Measurements from ENCODE around the gene KASH5.
"Not testable (repeated sequence)": the region's sequence is repeated elsewhere in the genome, so short reads cannot be mapped to it uniquely, and the experiment has no call there.

The KASH5 gene

DNA sequence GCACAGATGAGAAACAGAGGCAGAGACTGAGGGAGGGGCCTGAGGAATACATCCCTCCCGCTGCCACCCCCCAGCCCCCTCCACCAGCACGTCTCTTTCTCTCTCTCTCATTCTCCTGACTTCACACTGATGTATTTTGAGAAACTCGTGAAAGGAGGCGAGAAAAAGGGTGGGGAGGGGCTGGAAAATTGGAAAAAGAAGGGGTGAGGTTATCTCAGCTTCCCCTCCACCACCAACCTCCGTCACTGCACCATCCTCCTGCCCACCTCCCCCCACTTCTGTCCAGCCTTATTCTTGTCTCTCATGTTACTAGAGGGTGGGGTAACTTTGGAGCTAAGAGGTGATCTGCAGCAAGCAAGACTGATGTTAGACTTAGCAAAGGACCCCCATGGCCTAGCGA is 51.8 kb downstream of the KASH5 start:
- DNase-seq: no peak

DNA sequence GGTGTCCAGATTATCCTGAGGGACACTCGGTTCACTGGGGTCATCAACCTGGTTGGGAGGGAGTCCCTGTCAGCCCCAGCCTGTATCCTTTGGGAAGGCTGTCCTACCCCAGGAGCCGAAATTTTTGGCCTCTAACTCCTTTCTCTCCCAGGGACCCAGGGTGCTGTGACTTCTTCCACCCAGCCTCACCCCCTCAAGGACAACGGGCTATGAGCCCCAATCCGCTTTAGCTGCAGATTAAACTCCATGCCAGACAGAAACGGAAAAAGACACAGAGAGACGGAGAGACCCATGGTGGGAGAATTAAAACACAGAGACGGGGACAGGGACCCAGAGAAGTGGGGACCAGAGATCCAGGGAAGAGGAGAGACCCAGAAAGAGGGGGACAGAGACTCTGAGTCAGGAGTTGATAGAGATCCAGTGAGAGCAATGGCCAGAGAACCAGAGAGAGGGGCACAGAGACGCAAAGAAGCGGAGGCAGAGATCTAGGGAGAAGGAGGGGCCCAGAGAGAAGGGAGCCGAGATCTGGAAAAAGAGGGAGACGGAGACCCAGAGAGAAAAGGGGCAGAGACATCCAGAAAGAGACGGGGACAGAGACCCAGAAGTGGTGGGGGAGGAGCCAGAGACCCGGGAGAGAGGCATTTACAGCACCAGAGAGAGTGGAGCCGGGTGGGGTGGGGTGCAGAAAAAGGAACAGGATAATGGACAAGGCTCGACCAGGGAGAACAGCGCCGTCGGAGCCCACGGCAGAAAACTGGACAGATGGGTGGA is 52.6 kb downstream of the KASH5 start:
- no peak for DNase-seq

DNA sequence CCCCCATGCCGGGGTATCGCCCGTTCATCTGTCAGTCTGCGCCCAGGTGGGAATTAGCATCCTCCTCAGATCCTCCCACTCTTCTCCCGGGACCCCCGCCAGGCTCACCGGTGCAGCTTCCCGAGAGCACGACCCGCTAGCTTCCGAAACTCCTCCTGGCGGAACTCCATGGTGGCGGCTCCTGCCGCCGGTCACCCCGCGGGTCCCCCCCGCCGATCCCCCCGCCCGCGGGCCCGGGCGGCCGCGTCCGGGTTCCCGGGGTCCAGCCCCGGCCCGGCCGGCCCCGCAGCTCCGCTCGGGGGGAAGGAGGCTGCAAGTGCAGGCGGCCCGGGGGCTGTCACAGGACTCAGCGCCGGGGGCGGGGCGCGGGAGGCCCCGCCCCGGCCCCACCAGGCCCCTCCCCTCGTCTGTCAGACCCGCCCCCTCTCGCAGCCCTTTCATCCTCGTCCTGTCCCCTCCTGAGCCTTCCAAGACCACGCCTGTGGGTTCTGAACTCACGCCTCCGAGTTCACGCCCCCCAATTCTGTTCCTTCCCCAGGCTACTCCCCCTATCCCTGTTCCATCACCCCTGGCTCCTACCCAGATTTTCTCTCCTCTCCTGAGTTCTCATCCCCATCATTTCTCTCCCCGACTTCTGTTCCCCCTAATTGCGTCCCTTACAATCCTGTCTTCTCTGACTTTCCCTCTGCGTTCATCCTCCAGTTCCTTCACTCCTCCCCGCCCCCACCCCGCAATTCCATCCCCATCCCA is 53.3 kb downstream of the KASH5 start, which contains the start of gene SLC17A7:
TSS of gene SLC17A7 (minus strand) at position 318 of the 750 bp plus-strand sequence. CDS start at position 170, 148 bp downstream.
- DNase-seq: no peak

DNA sequence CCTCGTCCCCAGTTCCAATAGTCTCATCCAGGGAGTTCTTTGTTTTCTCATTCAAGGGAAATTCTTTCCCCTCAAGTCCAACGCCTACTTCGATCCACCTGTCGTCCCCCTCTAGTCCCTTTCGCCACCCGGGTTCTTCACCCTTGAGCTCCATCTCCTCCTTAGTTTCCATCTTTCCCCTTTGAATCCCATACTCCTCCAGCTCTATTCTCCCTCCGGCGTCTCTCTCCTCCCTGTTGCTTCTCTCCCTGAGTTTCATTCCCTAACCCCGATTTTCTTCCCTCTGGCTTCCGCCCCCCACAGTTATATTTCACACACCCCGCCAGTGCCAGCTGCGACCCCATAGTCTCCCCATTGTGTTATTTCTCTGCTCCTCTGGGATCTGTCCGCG is 53.9 kb downstream of the KASH5 start:
- no peak for DNase-seq

DNA sequence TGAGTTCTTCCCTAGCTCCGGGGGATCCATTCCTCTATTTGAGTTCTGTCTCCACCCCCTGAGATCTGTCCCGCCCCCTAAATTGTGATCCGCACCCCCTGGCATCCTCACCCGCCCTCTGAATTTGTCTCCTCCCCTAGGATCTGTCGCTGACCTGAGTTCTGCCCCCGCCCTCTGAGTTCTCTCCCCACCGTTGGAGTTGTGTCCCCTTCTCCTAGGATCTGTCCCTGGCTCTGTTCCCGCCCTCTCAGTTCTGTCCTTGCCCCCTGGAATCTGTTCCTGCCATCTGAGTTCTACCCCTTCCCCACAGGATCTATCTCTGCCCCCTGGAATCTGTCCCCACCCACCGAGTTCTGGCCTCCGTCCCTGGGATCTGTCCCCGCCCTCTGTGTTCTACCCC is 54.3 kb downstream of the KASH5 start:
- no peak for DNase-seq

DNA sequence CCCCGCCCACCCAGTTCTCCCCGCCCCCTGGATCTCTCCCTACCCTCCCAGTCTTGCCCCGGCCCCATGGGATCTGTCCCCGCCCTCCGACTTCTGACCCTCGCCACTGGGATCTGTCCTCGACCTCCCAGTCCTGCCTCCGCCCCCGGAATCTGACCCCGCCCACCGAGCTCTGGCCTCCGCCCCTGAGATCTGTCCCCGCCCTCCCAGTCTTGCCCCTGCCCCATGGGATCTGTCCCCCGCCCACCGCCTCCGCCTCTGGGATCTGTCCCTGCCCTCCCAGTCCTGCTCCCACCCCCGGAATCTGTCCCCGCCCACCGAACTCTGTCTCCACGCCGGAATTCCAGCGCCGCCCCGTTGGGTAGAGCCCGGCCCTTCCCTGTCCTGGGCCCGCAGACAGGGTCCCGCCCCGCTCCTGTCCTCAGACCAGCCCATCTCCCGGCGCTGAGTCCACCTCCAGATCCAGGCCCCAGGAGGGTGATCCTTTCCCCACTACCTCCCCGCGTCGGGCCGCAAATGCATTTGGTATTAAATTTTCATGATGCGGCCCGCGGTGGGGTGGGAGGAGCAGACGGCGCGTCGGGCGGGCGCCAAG is 54.8 kb downstream of the KASH5 start:
- DNase-seq: peak; percentile 55

DNA sequence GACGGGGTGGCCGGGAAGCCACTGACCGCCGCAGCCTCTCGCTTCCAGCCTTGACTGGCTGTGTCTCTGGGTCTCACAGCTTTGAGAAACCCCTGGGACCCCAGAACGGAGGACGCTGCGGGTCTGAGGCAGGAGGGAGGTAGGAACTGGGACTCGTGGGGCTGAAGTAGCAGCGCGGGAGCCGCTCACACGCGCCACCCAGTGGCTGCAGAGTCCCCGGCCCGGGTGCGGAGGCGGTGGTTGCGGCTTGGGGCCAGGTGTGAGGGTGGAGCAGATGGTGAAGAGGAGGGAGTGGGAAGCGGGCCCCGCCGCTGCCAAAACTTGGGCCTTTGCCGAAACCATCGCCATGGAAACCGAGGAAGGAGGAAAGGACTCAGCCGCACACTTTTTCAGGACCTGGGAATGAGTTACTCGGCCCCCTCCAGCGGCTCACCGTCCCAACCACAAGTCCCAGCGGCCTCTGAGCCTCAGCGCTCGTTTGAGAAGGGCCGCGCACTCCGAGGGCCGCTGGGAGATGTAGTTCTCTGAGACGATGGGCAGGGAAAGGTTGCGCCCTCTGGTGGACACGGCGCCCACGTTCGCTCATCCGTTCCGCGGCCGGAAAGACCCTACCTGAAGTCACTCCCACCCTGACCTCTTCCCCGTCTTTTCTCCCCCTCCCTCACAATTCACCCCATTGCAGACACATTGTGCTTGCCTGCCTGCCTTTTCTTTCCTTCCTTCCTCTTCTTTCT is 55.5 kb downstream of the KASH5 start:
- peak; percentile 93 for DNase-seq

DNA sequence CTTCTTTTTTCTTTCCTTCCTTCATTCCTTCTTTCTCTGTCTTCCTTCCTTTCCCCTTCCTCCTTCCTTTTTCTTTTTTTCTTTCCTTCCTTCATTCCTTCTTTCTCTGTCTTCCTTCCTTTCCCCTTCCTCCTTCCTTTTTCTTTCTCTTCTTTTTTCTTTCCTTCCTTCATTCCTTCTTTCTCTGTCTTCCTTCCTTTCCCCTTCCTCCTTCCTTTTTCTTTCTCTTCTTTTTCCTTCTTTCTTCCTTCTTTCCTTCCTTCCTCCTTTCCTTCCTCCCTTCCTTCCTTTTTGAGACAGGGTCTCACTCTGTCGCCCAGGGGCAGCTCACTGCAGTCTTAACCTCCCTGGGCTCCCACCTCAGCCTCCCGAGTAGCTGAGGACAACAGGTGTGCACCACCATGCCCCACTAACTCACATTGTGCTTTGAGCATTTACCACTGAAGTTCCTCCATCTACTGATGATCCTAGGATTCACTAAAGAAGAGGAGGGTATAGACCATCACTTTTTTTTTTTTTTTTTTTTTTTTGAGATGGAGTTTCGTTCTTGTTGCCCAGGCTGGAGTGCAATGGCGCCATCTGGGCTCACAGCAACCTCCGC is 56.2 kb downstream of the KASH5 start:
- DNase-seq: not testable (repeated sequence)

DNA sequence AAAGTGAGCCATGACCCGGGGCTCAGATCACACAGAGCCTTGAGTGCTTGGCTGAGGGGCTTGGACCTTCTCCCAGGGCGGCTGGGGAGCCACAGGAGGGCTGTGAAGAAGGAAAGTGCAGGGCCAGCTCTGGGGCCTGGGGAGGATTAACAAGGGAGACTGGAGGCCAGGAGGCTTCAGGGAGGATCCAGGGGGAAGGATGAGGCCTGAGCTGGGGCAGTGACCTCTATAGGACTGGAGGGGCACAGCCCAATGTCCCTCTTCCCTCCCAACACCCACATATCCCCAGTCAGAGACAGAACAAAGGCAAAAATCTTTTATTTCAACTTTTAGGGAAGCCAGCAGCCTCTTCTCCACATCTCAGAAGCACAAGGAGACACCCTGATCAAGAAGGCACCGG is 57.9 kb downstream of the KASH5 start:
- no peak for DNase-seq

DNA sequence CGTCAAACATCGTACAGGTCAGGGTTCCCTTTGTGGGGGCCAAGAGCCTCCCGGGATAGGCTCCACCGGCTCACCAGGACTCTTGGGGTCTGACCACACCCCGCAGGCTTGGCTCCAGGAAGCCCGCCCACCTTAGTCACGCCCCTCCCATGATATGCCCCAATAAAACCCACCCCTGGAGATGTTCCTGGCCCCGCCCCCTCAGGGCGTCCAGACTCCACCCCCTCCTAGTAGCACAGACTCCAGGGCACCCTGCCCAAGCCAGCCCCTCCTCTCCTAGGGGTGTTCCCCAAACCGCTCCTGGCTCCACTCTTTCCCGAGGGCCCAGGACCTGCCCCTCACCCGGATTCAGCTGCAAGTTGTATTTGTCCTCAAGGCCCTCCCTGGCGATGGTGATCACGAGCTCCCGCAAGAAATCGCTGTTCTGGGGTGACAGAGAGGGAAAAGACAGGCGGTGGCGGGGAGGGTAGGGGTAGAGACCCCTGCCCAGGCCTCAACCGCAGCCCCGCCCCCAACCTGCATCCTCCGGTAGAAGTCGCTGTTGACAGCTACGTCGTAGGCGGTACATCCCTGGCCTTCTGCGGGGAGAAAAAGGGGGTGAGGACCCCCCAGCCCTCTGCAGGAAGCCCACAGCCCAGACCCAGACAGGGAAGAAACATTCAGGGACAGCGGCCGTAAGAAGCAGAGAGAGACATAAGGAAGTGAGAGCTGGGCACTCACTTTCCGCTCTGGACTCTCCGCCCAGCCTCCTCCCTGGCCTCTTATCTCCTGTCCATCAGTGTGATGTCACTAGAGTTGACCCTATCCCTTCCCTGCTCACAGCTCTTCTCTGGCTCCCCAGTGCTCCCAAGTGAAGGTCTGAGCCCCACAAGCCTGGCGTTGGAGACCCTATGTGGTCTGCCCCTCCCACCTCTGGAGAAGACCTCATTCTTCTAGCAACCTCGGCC is 59.7 kb downstream of the KASH5 start:
- no peak for DNase-seq

DNA sequence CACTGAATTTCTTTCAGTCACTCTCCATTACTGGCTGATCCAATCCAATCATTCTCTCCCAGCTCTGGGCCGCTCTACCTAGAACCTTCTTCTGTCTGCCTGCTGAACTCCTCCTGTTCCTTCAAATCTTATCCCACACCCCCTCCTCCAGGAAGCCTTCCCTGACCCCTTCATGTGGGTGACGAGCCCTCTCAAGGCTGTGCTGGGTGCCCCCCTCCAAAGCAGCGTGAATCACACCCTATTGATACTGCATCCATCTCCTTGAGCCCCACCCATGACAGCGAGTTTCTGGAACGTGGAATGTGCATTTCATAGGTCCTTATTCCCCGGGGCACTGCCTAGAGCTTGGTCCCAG is 60.4 kb downstream of the KASH5 start:
- DNase-seq: no peak

DNA sequence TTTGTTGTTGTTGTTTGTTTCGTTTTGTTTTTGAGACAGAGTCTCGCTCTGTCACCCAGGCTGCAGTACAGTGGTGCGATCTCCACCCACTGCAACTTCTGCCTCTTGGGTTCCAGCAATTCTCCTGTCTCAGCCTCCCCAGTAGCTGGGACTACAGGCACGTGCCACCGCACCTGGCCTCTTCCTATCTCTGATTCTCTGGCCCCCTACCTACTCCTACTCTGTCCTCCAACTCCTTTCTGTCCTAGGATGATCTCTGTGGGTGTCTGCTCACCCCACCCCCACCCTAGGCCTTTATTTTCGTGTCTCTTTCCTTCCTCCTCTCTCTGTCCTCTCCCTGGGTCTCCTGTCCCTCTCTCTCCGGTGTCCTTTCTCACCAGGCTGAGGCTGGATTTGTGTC is 62.4 kb downstream of the KASH5 start:
- no peak for DNase-seq

DNA sequence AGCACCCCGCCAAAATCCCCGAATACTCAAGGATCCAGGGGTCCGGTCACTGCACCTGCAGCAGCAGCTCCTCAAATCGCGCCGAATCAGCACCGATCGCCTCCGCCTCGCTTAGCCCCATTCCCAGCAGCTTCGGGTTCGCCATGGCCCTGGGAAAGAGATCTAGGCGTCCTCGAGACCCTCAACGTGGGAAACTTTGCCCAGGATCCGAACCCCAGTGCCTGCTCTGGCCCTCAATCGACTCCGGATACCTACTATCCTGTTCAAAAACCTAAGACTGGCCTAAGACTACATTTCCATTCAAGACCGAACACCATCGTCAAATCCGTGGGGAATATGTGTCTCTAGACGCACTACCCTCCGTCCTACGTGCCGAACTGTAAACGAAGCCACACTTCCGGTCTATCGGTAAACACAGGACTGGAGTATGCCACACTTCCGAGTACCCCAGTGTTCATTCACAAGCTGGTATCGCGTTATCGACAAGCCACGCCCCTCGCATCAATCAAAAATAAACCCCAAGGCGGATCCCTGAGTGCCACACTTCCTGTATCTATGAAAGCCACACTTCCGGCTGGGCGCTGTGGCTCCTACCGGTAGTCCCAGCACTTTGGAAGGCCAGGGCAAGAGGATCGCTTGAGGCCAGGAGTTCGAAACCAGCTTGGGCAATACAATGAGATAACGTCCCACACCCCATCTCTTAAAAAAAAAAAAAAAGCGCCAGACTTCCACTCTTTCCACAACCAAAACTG is 63.6 kb downstream of the KASH5 start, which contains the start of gene PIH1D1:
TSS of gene PIH1D1 (minus strand) at position 385 of the 752 bp plus-strand sequence. CDS start at position 145, 240 bp downstream.
- DNase-seq: peak; percentile 92

DNA sequence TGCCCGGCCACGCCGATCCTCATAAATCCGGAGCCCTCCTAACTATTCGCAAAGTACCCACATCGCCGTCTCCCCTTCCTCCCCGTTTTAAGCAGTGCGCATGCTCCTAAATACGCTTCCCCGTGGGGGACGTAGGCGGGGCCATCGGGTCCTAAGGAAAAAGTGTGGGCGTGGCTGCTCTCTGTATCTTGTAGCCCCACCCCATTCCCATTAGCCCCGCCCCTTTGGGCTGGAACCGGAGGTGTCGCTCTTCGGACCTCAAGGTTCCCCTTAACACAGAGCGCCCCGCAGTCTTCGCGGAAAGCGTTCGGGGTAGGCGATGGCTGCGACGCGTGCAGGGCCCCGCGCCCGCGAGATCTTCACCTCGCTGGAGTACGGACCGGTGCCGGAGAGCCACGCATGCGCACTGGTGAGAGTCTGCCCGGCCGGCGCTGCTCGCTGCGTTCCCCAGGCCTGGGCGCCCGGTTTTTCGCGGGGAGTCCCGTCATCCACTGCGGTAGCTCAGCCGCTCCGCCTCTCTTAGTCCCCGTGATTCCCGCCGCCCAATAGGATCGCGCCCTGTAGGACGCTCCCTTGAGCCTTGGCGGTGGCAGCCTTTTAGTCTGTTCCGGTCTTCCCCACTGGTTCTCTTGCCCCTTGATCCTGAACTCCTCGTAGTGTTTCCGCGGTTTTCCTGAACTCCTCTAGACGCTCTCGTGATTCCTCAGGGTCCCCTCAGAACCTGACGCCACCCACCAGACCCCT is 65.1 kb downstream of the KASH5 start, which contains the start of gene ALDH16A1:
TSS of gene ALDH16A1 (plus strand) at position 213 of the 744 bp plus-strand sequence. CDS start at position 320, 107 bp downstream.
- peak; percentile 97 for DNase-seq

DNA sequence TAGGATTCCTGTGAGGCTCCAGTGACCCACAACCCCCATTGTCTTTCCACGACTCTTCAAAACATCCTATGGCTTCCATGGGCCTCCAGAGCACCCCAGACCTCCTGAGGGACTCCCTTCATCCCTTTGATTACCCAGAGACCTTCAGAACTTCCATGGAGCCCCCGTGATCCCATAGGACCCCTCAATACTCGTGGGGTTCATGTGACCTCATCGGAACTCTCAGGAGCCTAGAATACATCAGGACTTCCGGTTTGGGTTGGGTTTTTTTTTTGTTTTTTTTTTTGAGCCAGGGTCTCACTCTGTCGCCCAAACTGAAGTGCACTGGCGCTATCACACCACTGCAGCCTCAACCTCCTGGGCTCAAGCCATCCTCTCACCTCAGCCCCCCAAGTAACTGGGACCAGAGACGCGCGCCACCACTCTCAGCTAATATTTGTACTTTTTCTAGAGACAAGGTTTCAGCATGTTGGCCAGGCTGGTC is 65.8 kb downstream of the KASH5 start:
- no peak for DNase-seq

DNA sequence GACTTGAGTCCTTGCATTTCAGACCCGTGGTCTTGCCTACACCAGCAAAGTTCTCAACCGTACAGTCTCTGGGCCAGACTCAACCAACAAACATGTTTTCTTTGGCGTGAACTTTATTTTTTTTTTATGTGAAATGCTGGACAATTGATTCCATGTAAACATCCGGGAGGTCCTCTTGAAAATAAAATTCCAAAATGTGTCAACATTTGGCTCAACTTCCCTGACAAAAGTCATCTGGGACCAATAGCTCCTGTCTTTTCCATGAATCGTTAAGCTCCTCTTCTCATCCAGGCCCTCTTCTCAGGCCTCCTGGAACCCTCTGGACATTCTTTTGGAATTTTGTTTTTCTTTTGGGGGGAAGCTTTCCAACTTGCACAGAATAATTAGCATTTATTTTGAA is 67.7 kb downstream of the KASH5 start:
- DNase-seq: no peak

DNA sequence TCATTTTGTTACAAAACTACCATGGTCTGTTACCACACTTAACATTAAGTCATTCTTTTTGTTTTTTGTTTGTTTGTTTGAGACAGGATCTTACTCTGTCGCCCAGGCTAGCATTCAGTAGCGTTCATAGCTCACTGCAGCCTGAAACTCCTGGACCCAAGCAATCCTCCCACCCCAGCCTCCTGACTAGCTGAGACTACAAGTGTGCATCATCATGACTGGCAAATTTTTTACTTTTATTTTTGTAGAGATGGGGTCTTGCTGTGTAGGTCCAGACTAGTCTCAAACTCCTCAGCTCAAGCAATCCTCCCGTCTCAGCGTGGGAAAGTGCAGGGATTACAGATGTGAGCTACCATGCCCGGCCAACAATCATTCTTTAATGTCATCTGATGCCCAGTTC is 68.3 kb downstream of the KASH5 start:
- no peak for DNase-seq

DNA sequence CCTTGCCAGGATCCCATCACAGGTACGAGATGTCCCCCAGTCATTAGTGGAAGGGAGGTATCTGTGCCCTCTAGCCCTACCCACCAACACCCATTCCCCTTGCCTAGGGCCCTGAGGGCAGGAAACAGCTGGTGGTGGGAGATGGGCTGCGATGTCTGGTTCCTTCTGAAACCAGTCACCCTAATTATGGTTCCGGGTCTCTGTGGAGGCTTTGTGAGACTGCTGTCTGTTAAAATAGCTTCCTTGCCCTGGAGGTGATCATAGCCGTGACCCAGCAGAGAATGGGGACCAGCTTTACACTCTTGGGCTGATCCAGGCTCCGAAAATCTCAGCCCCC is 70.5 kb downstream of the KASH5 start:
- DNase-seq: no peak

DNA sequence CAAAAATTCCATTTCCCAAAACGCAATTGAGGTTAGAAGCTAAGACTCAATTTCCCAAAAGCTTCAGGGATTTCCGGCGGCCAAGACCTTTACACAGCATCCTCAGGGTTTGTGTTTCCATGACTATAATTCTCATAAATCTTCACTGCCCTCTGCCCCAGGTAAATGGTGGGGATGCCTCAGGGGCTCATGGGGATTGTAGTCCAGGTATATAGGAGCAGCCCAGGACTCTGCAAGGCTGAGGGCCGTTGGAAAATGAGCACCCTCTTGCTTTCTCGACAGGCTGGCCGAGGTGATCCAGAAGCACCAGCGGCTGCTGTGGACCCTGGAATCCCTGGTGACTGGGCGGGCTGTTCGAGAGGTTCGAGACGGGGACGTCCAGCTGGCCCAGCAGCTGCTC is 71.3 kb downstream of the KASH5 start:
- no peak for DNase-seq

DNA sequence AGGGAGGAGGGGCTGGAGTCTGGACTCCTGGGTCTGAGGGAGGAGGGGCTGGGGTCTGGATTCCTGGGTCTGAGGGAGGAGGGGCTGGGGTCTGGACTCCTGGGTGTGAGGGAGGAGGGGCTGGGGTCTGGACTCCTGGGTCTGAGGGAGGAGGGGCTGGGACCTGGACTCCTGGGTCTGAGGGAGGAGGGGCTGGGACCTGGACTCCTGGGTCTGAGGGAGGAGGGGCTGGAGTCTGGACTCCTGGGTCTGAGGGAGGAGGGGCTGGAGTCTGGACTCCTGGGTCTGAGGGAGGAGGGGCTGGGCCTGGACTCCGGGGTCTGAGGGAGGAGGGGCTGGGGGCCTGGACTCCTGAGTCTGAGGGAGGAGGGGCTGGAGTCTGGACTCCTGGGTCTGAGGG is 73.1 kb downstream of the KASH5 start:
- not testable (repeated sequence) for DNase-seq
